HK-2 (cell line): ENCODE results near the gene ZNF644.
"Not testable (repeated sequence)": the region's sequence is repeated elsewhere in the genome, so short reads cannot be mapped to it uniquely, and the experiment has no call there.

ENCODE experiments used
- DNase-seq: peaks from one replicate; pipeline ENCODE4 v3.0.0-alpha.2; 2018; ENCODE audit not compliant: unreplicated experiment

Gene ZNF644

DNA sequence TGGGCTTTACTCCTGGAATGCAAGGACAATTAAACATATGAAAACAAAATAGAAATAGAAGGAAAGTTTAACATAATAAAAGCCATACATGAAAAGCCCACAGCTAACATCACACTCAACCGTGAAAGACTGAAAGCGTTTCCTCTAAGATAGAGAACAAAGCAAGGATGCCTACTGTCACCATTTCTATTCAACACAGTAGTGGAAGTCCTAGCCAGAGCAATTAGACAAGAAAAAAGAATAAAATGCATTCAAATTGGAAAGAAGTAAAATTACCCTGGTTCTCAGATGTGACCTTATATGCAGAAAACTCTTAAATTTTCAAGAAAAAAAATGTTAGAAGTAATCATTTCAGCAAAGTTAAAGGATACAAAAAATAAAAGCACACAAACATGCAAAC is 34.0 kb downstream of the ZNF644 start:
- DNase-seq: no peak

DNA sequence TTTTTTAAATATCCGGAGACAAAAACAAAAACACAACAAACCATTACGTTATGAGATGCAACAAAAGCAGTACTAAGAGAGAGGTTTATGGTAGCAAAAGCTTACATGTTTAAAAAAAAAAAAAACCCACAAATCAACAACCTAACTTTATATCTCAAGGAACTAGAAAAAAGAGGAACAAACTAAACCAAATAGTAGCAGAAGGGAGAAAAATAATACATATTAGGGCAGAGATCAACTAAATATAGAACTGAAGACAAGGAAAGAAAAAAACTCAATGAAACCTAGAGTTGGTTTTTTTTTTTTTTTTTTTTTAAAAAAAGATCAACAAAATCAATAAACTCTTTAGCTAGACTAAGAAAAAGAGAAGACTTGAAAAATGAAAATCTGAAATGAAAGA is 34.9 kb downstream of the ZNF644 start:
- no peak for DNase-seq

GRCh38 chr1:90977522-90977921 is 44.3 kb downstream of the ZNF644 start:
- DNase-seq: no peak

DNA sequence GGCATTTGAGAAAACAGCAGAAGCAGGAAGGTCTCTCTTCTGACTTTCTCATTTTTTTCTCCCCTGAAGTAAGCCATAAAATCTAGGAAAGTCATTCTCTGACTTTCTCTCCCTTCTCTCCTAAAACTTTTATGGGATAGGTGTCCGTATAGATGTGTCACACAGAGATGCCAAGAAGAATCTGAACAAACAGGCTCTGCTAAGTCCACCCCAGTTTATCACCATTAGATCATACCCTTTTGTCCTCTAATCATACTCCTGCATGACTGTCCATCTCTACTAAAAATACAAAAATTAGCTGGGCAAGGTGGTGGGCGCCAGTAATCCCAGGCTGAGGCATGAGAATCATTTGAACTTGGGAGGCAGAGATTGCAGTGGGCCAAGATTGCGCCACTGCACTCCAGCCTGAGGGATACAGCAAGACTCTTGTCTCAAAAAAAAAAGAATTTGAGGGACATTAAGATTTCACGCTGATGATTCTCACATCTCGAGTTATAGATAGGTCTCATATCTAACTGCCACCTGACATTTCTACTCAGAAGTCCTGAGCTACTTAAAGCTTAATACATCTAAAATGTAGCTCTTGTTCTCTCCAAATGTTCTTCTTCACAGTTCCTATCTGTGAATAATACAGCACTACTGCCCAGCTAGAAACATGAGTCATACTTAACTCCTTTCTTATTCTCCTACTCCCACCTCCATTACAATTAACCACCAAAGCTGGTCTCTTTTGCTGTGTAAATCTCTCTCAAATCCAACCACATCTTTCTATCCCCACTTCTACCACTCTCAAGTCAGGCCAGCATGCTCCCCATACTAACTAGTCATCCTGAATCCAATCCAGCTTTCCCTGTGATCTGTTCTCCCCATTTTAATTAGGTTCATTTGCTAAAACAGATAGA is 47.7 kb downstream of the ZNF644 start:
- no peak for DNase-seq

- DNase-seq: no peak
Measured at GRCh38 chr1:90970208-90970607, 51.6 kb downstream of the ZNF644 start.

DNA sequence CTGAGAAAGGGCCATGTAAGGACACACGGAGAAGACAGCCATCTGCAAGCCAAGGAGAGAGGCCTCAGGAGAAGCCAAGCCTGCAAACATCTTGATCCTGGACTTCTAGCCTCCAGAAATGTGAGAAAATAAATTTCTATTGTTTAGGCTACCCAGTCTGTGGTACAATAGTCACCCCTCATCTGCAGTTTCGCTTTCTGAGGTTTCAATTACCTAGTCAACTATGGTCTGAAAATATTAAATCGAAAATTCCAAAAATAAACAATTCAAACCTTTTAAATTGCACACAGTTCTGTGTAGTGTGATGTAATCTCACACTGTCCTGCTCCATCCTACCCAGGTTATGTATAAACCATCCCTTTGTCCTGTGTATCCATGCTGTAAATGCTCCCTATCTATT is 52.6 kb downstream of the ZNF644 start:
- no peak for DNase-seq

DNA sequence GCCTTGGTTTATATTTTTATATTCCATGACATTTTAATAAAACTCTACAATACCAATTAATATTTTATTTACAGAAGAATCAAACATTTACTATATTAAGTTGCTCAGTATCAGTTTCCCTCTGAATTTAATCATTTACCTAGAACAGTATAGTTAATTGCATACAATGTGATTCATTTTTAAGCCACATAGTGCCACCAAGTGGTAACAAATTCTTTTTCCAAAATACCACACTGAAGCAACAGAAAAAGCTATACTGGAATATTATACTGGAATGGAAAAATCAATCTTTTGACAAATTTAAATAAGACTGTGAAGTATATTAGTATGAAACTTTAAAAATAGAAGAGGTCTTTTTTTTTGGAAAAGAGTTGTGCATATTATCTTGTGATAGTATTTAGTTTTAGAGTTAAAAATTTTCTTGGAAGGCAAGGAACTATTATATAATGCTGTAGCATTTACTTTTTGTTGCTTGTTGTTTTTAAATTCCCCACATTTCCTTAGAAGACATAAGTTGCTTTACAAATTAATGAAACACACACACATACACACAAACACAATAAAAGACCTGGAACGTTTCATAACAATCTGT is 57.3 kb downstream of the ZNF644 start:
- no peak for DNase-seq

- DNase-seq: no peak
Measured at GRCh38 chr1:90963651-90964050, 58.2 kb downstream of the ZNF644 start.

DNA sequence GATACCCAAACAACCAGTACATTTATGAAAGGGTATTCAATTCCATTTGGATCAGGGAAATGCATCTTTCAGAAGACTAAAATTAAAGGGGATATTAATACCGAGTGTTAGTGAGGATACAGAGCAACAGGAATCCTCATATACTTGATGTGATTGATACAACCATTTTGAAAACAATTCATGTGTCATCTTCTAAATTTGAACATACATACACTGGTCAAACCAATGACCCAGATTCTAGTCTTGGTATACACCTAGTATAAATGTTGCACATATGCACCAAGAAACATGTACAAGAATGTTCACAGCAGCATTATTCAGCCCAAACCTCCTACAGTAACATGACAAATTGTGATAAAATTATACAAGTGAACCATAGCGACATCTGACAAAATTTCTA is 58.6 kb downstream of the ZNF644 start:
- no peak for DNase-seq

GRCh38 chr1:90959352-90960206 is 62.3 kb downstream of the ZNF644 start:
- no peak for DNase-seq

- DNase-seq: no peak
Measured at GRCh38 chr1:90957497-90957896, 64.3 kb downstream of the ZNF644 start.

DNA sequence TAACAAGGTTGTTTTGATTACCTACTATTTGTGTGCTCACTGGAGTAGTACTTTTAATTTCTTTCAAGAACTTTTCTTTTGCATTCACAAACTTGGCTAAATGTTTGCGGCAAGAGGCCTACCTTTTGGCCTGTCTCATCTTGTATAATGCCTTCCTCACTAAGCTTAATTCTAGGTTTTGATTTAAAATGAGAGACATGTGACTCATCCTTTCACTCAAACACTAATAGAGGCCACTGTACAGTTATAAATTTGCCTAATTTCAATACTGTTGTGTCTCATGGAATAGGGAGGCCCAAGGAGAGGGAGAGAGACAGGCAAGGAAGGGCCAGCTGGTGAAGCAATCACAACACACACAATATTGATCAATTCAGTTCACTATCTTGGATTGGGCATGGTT is 66.1 kb downstream of the ZNF644 start:
- no peak for DNase-seq

DNA sequence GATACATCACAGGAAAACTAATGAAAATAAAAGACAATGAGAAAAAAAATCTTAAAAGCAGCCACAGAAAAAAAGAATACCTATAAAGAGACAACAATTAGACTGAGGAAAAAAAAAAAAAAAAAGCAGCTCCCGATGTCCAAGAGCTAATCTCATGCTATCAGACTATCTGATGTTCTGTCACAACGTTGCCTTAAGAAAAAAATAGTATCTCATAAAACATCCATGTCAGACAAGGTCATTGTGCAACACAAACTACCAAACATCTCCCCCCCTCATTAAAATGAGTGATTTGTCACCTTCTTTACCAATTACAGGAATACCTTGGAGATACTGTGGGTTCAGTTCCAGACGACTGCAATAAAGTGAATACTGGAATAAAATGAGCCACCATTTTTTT is 68.9 kb downstream of the ZNF644 start:
- no peak for DNase-seq

GRCh38 chr1:90951009-90951408 is 70.8 kb downstream of the ZNF644 start:
- no peak for DNase-seq

- no peak for DNase-seq
Measured at GRCh38 chr1:90948301-90948700, 73.5 kb downstream of the ZNF644 start.

GRCh38 chr1:90946630-90947029 is 75.2 kb downstream of the ZNF644 start:
- DNase-seq: no peak

DNA sequence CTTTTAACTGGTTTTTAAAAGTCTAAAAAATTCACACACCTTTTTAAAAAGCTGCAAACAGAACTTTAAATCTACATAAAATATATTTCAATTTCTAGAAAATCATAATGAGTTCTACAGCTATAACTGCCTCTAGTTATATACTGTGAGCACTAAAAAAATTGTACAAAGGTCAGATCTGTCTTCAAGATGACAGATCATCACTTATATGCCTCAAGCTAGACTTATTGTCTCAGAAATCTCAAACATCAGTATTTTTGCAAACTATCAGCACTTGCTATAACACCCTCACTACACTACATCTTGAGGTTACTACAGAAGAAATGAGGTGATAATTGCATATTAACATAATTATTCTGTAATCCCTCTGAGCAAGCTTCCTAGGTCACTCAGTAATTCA is 76.5 kb downstream of the ZNF644 start:
- DNase-seq: no peak

- DNase-seq: no peak
Measured at GRCh38 chr1:90943966-90944365, 77.9 kb downstream of the ZNF644 start.

GRCh38 chr1:90940746-90941145 is 81.1 kb downstream of the ZNF644 start:
- no peak for DNase-seq

DNA sequence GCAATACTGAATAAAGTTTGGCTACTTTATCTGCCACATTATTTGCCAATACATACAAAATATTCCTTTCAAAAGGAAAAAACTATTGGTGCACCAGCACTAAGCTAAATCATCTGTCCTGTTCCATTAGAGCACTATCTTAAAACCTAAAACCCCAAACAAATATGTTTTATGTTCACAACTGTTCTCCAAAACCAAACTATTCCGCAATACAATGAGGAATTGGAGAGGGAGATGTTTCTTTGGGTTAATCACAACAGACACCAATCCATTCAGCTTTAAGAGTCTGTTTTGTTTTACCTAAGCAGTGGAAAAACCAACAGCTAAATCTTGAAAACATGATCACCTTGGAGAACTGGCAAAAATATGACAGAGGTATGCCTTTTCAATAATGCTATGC is 85.1 kb downstream of the ZNF644 start:
- DNase-seq: no peak

DNA sequence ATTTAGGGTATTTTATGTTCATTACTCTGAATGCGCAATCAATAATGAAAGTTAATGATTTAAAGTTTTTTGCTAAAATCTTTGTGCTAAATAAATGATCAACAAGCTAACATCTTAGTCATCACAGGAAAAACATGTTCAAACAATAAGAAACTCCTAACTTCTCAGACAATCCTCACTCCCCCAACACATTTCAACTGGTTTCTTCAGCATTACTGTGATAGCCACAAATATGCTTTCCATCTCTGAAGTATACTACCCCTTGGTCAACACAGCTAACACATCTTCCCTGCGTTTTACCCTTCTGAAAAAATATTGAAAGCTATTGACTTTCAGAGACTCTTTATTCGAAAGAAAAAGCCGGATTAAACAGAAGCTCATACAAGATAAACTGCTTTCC is 85.8 kb downstream of the ZNF644 start:
- DNase-seq: no peak

GRCh38 chr1:90928231-90928630 is 93.6 kb downstream of the ZNF644 start:
- DNase-seq: not testable (repeated sequence)

DNA sequence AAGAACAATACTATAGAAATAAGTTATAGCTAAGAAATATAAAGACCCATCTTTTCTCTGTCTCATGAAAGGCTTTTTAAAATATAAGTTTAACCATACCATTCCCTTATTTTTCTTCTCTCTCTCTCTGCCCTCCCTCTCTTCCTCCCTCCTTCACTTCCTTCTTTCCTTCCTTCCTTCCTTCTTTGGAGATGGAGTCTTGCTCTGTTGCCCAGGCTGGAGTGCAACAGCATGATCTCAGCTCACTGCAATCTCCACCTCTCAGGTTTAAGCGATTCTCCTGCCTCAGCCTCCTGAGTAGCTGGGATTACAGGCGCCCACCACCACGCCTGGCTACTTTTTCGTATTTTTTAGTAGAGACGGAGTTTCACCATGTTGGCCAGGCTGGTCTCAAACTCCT is 94.2 kb downstream of the ZNF644 start:
- DNase-seq: not testable (repeated sequence)
